Thyroid gland (tissue), 4 donors: ENCODE data around the gene CDKN2B.

Experiments
- POLR2A ChIP-seq, 2 donors: fragments of 450-650 bp; IDR thresholded peaks; one replicate each; pipeline ENCODE4 v1.6.1; 2017; ENCODE audit warnings: antibody characterized with exemption in 2 of 2, mild to moderate bottlenecking in 2 of 2, moderate library complexity in 1 of 2
- TF ChIP-seq, protein P1 (sequence below), 6 experiments: fragments of 200-600 bp in 3 of 6; fragments of 450-650 bp in 3 of 6; sonication (generic) in 3 of 6; IDR thresholded peaks; one replicate each; pipeline ENCODE4 v1.5.1; 2016 to 2019; ENCODE audit warnings: antibody characterized with exemption in 6 of 6, mild to moderate bottlenecking in 2 of 6, inconsistent platforms in 1 of 6, moderate library complexity in 1 of 6

GRCh38 chr9:21974722-21975409 is 34.2 kb downstream of the CDKN2B start:
- TF ChIP-seq, protein P1, sequence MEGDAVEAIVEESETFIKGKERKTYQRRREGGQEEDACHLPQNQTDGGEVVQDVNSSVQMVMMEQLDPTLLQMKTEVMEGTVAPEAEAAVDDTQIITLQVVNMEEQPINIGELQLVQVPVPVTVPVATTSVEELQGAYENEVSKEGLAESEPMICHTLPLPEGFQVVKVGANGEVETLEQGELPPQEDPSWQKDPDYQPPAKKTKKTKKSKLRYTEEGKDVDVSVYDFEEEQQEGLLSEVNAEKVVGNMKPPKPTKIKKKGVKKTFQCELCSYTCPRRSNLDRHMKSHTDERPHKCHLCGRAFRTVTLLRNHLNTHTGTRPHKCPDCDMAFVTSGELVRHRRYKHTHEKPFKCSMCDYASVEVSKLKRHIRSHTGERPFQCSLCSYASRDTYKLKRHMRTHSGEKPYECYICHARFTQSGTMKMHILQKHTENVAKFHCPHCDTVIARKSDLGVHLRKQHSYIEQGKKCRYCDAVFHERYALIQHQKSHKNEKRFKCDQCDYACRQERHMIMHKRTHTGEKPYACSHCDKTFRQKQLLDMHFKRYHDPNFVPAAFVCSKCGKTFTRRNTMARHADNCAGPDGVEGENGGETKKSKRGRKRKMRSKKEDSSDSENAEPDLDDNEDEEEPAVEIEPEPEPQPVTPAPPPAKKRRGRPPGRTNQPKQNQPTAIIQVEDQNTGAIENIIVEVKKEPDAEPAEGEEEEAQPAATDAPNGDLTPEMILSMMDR (IDR thresholded peaks at IDR 0.05): no peak
- no peak for TF ChIP-seq POLR2A (IDR thresholded peaks at IDR 0.05)
